OCI-LY7 (cell line): Measurements from ENCODE around the gene SRGAP2B. TPM values are rescaled to one million over a fixed set of nuclear protein-coding genes. Genes with fewer than 3 reads are reported as not detected.
"Not testable (repeated sequence)": the region's sequence is repeated elsewhere in the genome, so short reads cannot be mapped to it uniquely, and the experiment has no call there.

Experiments
- BruUV-seq: library from RNA; stranded (reverse); fragments of 400-500 nt; replicated peaks from 2 replicates; lab custom pipeline; 2021; lab: Mats Ljungman, UMichigan
- CTCF ChIA-PET: fragments of 300-600 bp; sonication (Branson Sonifier 250); formaldehyde crosslinking; loops from one replicate; lab custom pipeline; 2022; ENCODE audit warnings: antibody characterized with exemption; ENCODE audit not compliant: unreplicated experiment; lab: Charles Lee
- POLR2A ChIA-PET: fragments of 300-600 bp; sonication (Branson Sonifier 250); formaldehyde crosslinking; loops from one replicate; lab custom pipeline; 2022; ENCODE audit warnings: antibody characterized with exemption; lab: Charles Lee
- DNase-seq: peaks from one replicate; pipeline ENCODE4 v3.0.0-alpha.2; 2015; ENCODE audit warnings: low spot score
- H2AFZ ChIP-seq: fragments of 200-600 bp; sonication (generic), shearing (Covaris generic); 2 replicates; pipeline ENCODE4 v1.6.1; 2014; ENCODE audit warnings: mild to moderate bottlenecking, antibody characterized with exemption, low read length, moderate library complexity
- H3K27ac ChIP-seq: fragments of 200-600 bp; sonication (generic); 2 replicates; pipeline ENCODE4 v1.5.1; 2014; ENCODE audit warnings: mixed run types, low read depth, mild to moderate bottlenecking, moderate library complexity, low read length, inconsistent platforms; ENCODE audit not compliant: poor library complexity, severe bottlenecking
- H3K36me3 ChIP-seq: fragments of 200-600 bp; sonication (generic); 2 replicates; pipeline ENCODE4 v1.6.1; 2014; ENCODE audit warnings: mild to moderate bottlenecking, antibody characterized with exemption, low read length, moderate library complexity, mixed read lengths; ENCODE audit not compliant: insufficient read depth
- H3K4me1 ChIP-seq: fragments of 200-600 bp; sonication (generic); 2 replicates; pipeline ENCODE4 v1.5.1; 2014; ENCODE audit warnings: mild to moderate bottlenecking, low read length; ENCODE audit not compliant: insufficient read depth, poor library complexity, severe bottlenecking
- H3K4me2 ChIP-seq: fragments of 200-600 bp; sonication (generic); 2 replicates; pipeline ENCODE4 v1.6.1; 2014; ENCODE audit warnings: mild to moderate bottlenecking, low read length
- H3K4me3 ChIP-seq: fragments of 200-600 bp; sonication (generic); 2 replicates; pipeline ENCODE4 v1.5.1; 2014; ENCODE audit warnings: mild to moderate bottlenecking, low read depth, low read length; ENCODE audit not compliant: poor library complexity, severe bottlenecking
- H3K79me2 ChIP-seq: fragments of 200-600 bp; sonication (generic); 2 replicates; pipeline ENCODE4 v1.6.1; 2016; ENCODE audit warnings: low read depth, mild to moderate bottlenecking, low read length, moderate library complexity, mixed read lengths; ENCODE audit not compliant: insufficient read depth
- H3K9me2 ChIP-seq: fragments of 200-600 bp; sonication (generic); 2 replicates; pipeline ENCODE4 v1.6.1; 2016; ENCODE audit warnings: mild to moderate bottlenecking, low read length, mixed read lengths; ENCODE audit not compliant: insufficient read depth
- H3K9me3 ChIP-seq: fragments of 200-600 bp; sonication (generic); 2 replicates; pipeline ENCODE4 v1.6.1; 2014; ENCODE audit warnings: mild to moderate bottlenecking, mixed run types, low read length, mixed read lengths
- H4K20me1 ChIP-seq: fragments of 200-600 bp; sonication (generic); 2 replicates; pipeline ENCODE4 v1.6.1; 2014; ENCODE audit warnings: mild to moderate bottlenecking, antibody characterized with exemption, low read length, moderate library complexity, mixed read lengths; ENCODE audit not compliant: insufficient read depth
- intact Hi-C: fragments of 100-400 bp; cut with micrococcal nuclease; formaldehyde crosslinking; loops from one replicate; pipeline ENCODE4 v1.10.0; 2022; ENCODE audit not compliant: unreplicated experiment
- total RNA-seq, 2 experiments: library from RNA; depleted of rRNA in 1 of 2; stranded (reverse); fragments of >200 nt in 1 of 2; shearing (Covaris generic) in 1 of 2; gene quantifications; 2 replicates each; pipeline ENCODE4 v1.2.3, GENCODE V29; 2014 to 2022

SRGAP2B gene
- total RNA-seq, 2 experiments from 2014 or later: 22.1 to 36.5 TPM

- H3K36me3 ChIP-seq, H2AFZ ChIP-seq, intact Hi-C loops, H3K4me2 ChIP-seq, H3K4me1 ChIP-seq, H3K9me2 ChIP-seq, H3K79me2 ChIP-seq, H4K20me1 ChIP-seq, POLR2A ChIA-PET, DNase-seq, BruUV-seq, CTCF ChIA-PET, H3K27ac ChIP-seq, H3K9me3 ChIP-seq: not testable (repeated sequence)
- peak overlapping the region; percentile 61 for H3K4me3 ChIP-seq
These were observed 395 bp downstream of the SRGAP2B start for GRCh38 chr1:145094655-145095211.

DNA sequence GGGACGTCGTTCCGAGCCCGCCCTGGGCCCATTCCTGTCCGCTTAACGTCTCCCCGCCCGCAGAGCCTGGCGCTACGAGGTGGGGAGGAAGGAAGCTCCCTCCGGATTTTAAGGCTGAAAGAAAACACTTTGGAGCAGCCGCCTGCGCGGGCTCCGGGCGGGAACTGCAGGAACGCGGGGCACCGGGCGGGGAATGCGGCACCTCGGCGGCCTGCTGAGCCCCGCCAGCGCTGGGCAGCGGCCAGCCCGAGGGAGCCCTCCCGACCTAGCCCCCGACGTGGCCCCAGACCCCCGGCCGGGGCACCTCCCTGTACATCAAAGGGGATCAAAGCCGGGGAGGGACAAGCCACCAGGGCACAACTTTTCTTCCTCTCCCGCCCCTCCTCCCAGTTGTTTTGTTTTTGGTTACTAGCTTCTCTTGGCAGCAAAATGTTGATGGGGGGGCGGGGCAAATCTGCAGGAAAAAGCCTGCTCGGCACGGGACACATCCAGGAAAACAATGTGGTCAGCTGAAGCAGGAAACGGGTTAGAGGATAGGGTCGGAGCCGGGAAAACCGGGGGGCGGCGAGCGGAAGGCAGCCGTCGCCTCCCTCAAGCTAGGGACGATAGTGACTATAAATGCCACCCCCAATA is 1.5 kb downstream of the SRGAP2B start:
- H3K79me2 ChIP-seq, BruUV-seq, H3K27ac ChIP-seq, H3K9me3 ChIP-seq, H3K36me3 ChIP-seq, H3K9me2 ChIP-seq, H2AFZ ChIP-seq, H4K20me1 ChIP-seq, intact Hi-C loops, DNase-seq, POLR2A ChIA-PET, H3K4me1 ChIP-seq, CTCF ChIA-PET: not testable (repeated sequence)
- H3K4me2 ChIP-seq: peak overlapping the region; percentile 42; the same call in 1 of the 2 replicates
- H3K4me3 ChIP-seq: peak overlapping the region; percentile 58

DNA sequence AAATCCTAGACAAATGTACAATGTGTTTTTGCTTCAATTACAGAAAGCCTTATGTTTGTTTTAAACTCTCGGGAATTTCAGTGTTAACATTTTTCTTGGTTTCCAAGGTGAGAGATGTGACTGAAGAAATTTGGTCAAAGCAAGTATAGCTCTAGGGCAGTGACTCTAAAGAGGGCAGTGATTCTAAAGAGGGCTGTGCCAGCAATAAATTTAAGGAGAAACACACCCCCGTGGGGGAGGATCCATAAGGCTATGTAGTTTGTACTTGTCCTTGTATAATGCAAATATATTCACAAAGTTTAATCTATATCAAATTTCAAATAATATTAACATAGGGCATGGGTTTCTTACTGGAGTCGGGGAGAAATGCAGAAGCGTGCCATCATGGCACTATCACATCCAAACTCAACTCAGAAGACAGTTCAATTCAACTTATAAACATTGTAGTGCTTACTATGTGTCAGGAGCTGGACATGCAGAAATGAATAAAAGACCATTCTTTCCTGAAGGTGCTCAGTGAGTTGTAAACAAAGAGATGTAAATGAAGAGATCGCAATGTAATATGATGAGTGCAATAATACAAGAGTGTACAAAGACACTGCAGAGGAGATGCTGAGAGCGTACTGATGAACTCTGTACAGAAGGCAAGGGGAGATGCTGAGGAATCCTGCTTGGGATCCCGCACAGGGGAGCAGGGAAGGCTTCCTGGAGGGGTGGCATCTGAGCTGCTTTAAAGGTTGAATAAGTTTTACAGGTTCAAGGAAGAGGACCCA is 12.5 kb downstream of the SRGAP2B start:
- H3K79me2 ChIP-seq, H3K27ac ChIP-seq, H3K36me3 ChIP-seq, H4K20me1 ChIP-seq, H3K9me2 ChIP-seq, H3K4me3 ChIP-seq, DNase-seq, H3K4me1 ChIP-seq, H2AFZ ChIP-seq, intact Hi-C loops, BruUV-seq, H3K4me2 ChIP-seq, H3K9me3 ChIP-seq, POLR2A ChIA-PET, CTCF ChIA-PET: not testable (repeated sequence)

DNA sequence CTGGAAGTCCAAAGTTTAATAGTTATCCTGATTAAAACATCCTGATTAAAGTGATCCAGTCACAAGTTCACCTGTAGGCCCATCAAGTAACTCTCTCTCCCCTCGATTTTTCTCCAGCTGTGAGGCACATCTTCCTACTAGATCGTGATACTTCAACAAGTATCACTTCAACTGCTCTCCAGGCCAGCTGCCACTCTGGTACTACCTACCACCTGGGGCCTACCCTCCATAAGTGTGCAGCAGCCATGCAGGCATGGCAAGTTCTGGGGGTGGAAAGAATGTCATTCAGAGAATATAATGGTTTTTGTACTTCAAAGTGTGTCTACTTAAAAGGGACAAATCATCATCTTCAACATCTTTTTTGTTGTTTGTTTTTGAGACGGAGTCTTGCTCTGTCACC is 14.9 kb downstream of the SRGAP2B start:
- H3K9me2 ChIP-seq, H3K4me2 ChIP-seq, H3K9me3 ChIP-seq, H3K4me1 ChIP-seq, DNase-seq, H2AFZ ChIP-seq, CTCF ChIA-PET, H4K20me1 ChIP-seq, BruUV-seq, H3K36me3 ChIP-seq, H3K79me2 ChIP-seq, H3K4me3 ChIP-seq, POLR2A ChIA-PET, intact Hi-C loops, H3K27ac ChIP-seq: not testable (repeated sequence)

DNA sequence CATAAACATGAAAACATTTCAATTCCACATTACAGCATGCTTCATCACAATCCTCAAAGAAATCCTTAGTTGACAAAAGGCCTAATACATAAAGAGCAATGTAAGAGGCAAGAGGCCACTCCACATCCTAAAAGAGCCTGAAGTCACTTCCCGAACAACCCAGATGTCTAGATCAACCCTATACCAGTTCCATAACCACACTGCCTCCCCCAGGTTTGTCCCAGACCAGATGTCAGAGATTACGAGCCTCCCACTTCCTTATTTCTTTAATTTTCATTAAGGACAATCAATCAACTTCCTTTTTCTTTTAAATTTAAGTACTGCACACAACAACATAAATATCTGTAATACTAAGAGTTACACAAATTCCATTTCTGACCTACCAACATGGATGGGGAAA is 15.4 kb downstream of the SRGAP2B start:
- CTCF ChIA-PET, H2AFZ ChIP-seq, POLR2A ChIA-PET, H4K20me1 ChIP-seq, H3K79me2 ChIP-seq, H3K4me3 ChIP-seq, H3K27ac ChIP-seq, H3K4me2 ChIP-seq, H3K9me3 ChIP-seq, BruUV-seq, H3K36me3 ChIP-seq, H3K4me1 ChIP-seq, intact Hi-C loops, H3K9me2 ChIP-seq: not testable (repeated sequence)
- peak; percentile 0 for DNase-seq

DNA sequence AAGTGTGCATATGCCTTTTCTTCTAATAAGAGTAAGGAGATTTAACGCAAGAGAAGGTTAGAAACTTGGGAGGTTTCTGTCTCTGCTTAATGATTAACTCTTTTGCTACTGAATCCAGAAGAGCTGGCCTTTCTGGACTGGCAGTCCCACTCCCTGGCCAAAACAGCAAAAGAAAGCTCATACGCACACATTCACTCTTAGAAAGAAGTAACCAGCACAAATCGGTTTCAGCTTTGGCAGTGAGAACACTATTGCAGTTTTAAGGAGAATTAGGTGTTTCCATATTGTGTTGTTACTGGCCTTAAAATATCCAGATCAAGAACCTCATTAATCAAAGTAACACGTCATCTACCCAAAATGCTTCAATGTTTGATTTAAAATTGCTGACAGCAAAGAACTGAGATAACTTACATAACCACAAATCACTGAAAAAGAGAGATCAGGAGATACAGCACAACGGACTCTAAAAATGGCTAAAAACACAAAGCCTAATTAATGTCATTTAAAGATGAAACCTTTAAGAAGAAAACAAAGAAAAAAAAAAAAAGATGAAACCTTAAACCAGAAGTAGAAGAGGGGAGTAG is 16.2 kb downstream of the SRGAP2B start:
- intact Hi-C loops, H2AFZ ChIP-seq, H3K79me2 ChIP-seq, H3K27ac ChIP-seq, H3K9me2 ChIP-seq, DNase-seq, POLR2A ChIA-PET, H3K4me3 ChIP-seq, H3K4me2 ChIP-seq, H3K36me3 ChIP-seq, H4K20me1 ChIP-seq, H3K9me3 ChIP-seq, H3K4me1 ChIP-seq, CTCF ChIA-PET, BruUV-seq: not testable (repeated sequence)
